Left lung (tissue), 10 donors: ENCODE results near the gene PELI1. TPM values are rescaled to one million over a fixed set of nuclear protein-coding genes. Genes with fewer than 3 reads are reported as not detected.
"Not testable (repeated sequence)": the region's sequence is repeated elsewhere in the genome, so short reads cannot be mapped to it uniquely, and the experiment has no call there.

ENCODE experiments used
- ATAC-seq: fragments of 200-7000 bp; cut with Tn5 transposase; one replicate; pipeline ENCODE4 v1.9.1; 2020; ENCODE audit warnings: moderate library complexity
- DNase-seq, 4 donors: peaks; one replicate each; pipeline ENCODE4 v3.0.0-alpha.2; 2013 to 2020
- H3K27ac ChIP-seq, 2 donors: fragments of 200-600 bp; sonication (generic) in 1 of 2; one replicate each; pipeline versions ENCODE4 v1.5.0 to v1.8.0; 2020 to 2021
- H3K27me3 ChIP-seq, 2 donors: fragments of 200-600 bp; sonication (generic) in 1 of 2; one replicate each; pipeline versions ENCODE4 v1.5.0 to v1.8.0; 2020 to 2021
- H3K36me3 ChIP-seq, 2 donors: fragments of 200-600 bp; sonication (generic) in 1 of 2; one replicate each; pipeline versions ENCODE4 v1.5.0 to v1.8.0; 2020 to 2021
- H3K4me1 ChIP-seq, 2 donors: fragments of 200-600 bp; one replicate each; pipeline ENCODE4 v1.8.0; 2021
- H3K4me3 ChIP-seq, 2 donors: fragments of 200-600 bp; sonication (generic) in 1 of 2; one replicate each; pipeline versions ENCODE4 v1.5.0 to v1.8.0; 2020 to 2021; ENCODE audit warnings: mild to moderate bottlenecking in 1 of 2
- H3K9me3 ChIP-seq, 2 donors: fragments of 200-600 bp; sonication (generic) in 1 of 2; one replicate each; pipeline versions ENCODE4 v1.5.0 to v1.8.0; 2020 to 2021
- intact Hi-C, 2 donors: fragments of 100-400 bp; cut with DNase I; formaldehyde crosslinking; loops; one replicate each; pipeline versions ENCODE4 v1.11.2 to v1.14.2; 2022
- polyA plus RNA-seq, 6 donors: library from polyadenylated mRNA; unstranded; fragments of 120-200 nt; gene quantifications; one replicate each; pipeline ENCODE4 v1.2.1, GENCODE V29; 2013; ENCODE audit not compliant: insufficient read length in 6 of 6
- total RNA-seq, 2 donors: library from RNA; stranded (reverse); fragmentation: NEBNext Ultra II Directional; extraction: Animal tissue kit (Norgen Biotek cat#: 25700); gene quantifications; one replicate each; pipeline ENCODE4 v1.2.1, GENCODE V29; 2021
- TF ChIP-seq, protein P1 (sequence below), 2 donors: fragments of 200-600 bp; sonication (generic) in 1 of 2; IDR thresholded peaks; one replicate each; pipeline versions ENCODE4 v1.5.0 to v1.8.0; 2021; ENCODE audit warnings: antibody characterized with exemption in 2 of 2
- donor health status: DM: no; HTN: yes; CAD: no.
- donor health status: DM: no; HTN: no; CAD: no.

The PELI1 gene
- total and polyA plus RNA-seq, 8 donors: 32.0 to 41.3 (median 34.6) TPM

- Histone ChIP-seq H3K36me3 (peaks cover 0 to 7% of the 10 kb centered on the region in 2 donors), H3K27me3 (no peaks in the 10 kb centered on the region), H3K4me1 (peaks cover 0 to 13% of the 10 kb centered on the region in 2 donors), H3K4me3 (no peak overlapping the region), H3K9me3 (no peaks in the 10 kb centered on the region), H3K27ac (no peak overlapping the region)
- intact Hi-C loops: no loop called here
- DNase-seq: no peak
- TF ChIP-seq, protein P1, sequence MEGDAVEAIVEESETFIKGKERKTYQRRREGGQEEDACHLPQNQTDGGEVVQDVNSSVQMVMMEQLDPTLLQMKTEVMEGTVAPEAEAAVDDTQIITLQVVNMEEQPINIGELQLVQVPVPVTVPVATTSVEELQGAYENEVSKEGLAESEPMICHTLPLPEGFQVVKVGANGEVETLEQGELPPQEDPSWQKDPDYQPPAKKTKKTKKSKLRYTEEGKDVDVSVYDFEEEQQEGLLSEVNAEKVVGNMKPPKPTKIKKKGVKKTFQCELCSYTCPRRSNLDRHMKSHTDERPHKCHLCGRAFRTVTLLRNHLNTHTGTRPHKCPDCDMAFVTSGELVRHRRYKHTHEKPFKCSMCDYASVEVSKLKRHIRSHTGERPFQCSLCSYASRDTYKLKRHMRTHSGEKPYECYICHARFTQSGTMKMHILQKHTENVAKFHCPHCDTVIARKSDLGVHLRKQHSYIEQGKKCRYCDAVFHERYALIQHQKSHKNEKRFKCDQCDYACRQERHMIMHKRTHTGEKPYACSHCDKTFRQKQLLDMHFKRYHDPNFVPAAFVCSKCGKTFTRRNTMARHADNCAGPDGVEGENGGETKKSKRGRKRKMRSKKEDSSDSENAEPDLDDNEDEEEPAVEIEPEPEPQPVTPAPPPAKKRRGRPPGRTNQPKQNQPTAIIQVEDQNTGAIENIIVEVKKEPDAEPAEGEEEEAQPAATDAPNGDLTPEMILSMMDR (IDR thresholded peaks at IDR 0.05): no peak
- no peak for ATAC-seq
Measured at GRCh38 chr2:64085936-64086335, 58.3 kb downstream of the PELI1 start.

GRCh38 chr2:64081046-64081445 is 63.2 kb downstream of the PELI1 start:
- TF ChIP-seq, protein P1 (IDR thresholded peaks at IDR 0.05): no peak
- Histone ChIP-seq H3K9me3 (no peaks in the 10 kb centered on the region), H3K27ac (no peak overlapping the region), H3K27me3 (no peaks in the 10 kb centered on the region), H3K4me1 (no peaks in the 10 kb centered on the region), H3K36me3 (no peaks in the 10 kb centered on the region), H3K4me3 (no peak overlapping the region)
- intact Hi-C loops: no loop called here
- no peak for DNase-seq
- no peak for ATAC-seq

GRCh38 chr2:64080179-64080578 is 64.0 kb downstream of the PELI1 start:
- intact Hi-C loops: no loop called here
- H3K27me3 ChIP-seq: no peaks in the 10 kb centered on the region
- H3K4me3 ChIP-seq: no peak overlapping the region
- no peaks in the 10 kb centered on the region for H3K9me3 ChIP-seq
- TF ChIP-seq, protein P1 (IDR thresholded peaks at IDR 0.05): no peak
- ATAC-seq: peak; percentile 46
- H3K27ac ChIP-seq: no peak overlapping the region
- no peak for DNase-seq
- no peaks in the 10 kb centered on the region for H3K4me1 ChIP-seq
- no peaks in the 10 kb centered on the region for H3K36me3 ChIP-seq

GRCh38 chr2:64079688-64080087 is 64.5 kb downstream of the PELI1 start:
- H3K9me3 ChIP-seq, ATAC-seq, H3K27me3 ChIP-seq, H3K36me3 ChIP-seq, intact Hi-C loops, H3K27ac ChIP-seq, H3K4me1 ChIP-seq, DNase-seq, H3K4me3 ChIP-seq: not testable (repeated sequence)

DNA sequence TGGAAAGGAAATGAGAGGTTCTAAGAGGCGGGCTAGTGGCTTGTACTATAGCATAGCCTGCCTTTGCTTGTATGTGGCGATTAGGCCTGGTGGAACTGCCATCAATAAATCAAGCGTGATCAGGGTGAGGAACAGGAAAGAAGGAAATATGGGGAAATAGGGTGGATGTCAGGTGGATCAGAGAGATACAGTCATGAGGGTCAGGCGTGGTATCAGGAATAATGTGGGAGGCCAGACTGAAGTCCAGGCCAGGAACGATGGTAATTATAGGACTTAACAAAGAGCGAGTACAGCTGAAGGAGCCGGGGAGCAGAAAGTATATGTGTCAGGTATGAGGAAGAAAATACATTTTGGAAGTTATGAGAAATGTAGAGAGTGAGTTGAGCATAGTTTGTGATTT is 67.4 kb downstream of the PELI1 start:
- H3K4me1 ChIP-seq, intact Hi-C loops, H3K9me3 ChIP-seq, H3K4me3 ChIP-seq, DNase-seq, H3K27me3 ChIP-seq, H3K36me3 ChIP-seq, H3K27ac ChIP-seq, ATAC-seq: not testable (repeated sequence)

DNA sequence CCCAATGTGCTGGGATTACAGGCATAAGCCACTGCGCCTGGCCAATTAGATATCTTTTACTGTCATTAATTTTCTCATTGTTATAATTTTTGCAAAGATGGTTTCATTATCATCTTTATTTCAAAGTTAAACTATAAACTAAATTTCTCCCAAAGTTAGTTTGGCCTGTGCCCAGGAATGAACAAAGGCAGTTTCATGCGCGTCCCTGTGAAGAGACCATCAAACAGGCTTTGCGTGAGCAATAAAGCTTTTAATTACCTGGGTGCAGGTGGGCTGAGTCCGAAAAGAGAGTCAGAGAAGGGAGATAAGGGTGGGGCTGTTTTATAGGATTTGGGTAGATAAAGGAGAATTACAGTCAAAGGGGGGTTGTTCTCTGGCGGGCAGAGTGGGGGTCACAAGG is 69.6 kb downstream of the PELI1 start:
- ATAC-seq, intact Hi-C loops: not testable (repeated sequence)

GRCh38 chr2:64067326-64067725 is 76.9 kb downstream of the PELI1 start:
- ATAC-seq: no peak
- Histone ChIP-seq H3K4me3 (no peak overlapping the region), H3K27ac (no peak overlapping the region), H3K36me3 (no peaks in the 10 kb centered on the region), H3K9me3 (no peaks in the 10 kb centered on the region), H3K27me3 (no peaks in the 10 kb centered on the region), H3K4me1 (peaks cover 13 to 16% of the 10 kb centered on the region in 2 donors)
- DNase-seq: no peak
- intact Hi-C loops: no loop called here
- TF ChIP-seq, protein P1 (IDR thresholded peaks at IDR 0.05): no peak

More for the DNA sequence above, 69.6 kb downstream of the PELI1 start:
- not testable (repeated sequence) for H3K4me3 ChIP-seq, H3K36me3 ChIP-seq, DNase-seq, H3K4me1 ChIP-seq, H3K27me3 ChIP-seq, H3K27ac ChIP-seq, H3K9me3 ChIP-seq
